Stimulated activated CD4-positive, alpha-beta T cell treated with anti-CD3 and anti-CD28 coated beads, Interleukin-4, amount 100 ng/mL, for 1 hour (primary cell): ENCODE measurements around the gene SLC2A9.

ENCODE experiments used
- DNase-seq: peaks from one replicate; pipeline ENCODE4 v3.0.0-alpha.2; 2020

The SLC2A9 gene

DNA sequence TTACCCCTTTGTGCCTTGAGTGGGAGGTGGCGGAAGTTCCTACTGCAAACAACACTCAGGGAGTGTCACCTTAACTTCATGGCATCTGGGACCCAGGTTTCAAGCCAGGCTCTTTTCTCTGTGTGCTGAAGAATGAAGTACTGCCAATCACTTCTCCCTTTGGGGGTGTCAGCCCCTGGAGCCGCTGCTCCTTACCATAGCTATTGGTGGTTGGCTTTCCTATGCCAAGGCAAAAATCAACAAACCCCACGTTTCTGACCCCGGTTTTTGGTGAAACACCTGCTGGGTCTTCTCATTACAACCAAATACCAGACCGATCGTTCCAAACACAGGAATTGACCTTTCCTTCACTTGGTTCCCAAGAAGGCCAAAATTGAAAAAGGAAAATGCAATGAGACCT is 19.7 kb upstream of the SLC2A9 start:
- DNase-seq, result no peak

GRCh38 chr4:10040049-10040892 is 19.0 kb upstream of the SLC2A9 start:
- DNase-seq, result no peak

GRCh38 chr4:10036807-10037342 is 15.6 kb upstream of the SLC2A9 start:
- DNase-seq, result no peak

- DNase-seq, result no peak
Observed at GRCh38 chr4:10035130-10035529, 13.8 kb upstream of the SLC2A9 start.

GRCh38 chr4:10034612-10035104 is 13.4 kb upstream of the SLC2A9 start:
- DNase-seq, result no peak

- no peak for DNase-seq
Observed at GRCh38 chr4:10034136-10034535, 12.8 kb upstream of the SLC2A9 start.

DNA sequence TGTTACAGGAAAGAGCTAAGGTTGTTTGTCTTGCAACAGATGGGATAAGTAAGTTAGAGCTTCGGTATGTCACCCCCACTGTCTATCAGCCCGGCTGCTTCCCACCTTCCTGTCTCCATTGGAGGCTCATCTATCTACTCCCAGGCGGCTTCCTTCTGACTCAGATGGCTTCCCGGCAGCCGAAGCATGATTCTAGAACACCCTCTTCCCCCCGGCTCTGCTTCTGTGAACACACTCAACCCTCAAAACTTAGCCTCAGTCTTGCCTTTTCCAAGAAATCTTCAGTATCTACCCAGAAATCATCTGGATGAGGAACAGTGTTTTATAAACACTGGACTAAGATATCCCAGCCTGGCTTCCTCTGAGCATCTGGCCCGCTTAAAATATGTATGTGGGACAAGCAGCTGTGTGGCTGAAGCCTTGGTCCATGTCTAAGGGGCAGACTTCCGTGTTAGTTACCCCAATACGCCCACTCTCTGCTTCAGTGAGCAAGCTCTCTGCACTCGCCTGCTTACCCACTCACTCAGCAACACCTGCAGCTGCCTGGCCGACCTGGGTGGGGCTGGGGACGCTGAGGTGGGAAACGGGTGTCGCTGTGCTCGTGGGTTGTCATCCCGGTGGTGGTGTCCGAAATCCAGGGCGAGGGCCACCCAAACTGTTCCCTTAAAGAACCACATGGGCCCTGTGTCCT is 12.0 kb upstream of the SLC2A9 start:
- no peak for DNase-seq

GRCh38 chr4:10032625-10033024 is 11.3 kb upstream of the SLC2A9 start:
- DNase-seq, result no peak

GRCh38 chr4:10031668-10032590 is 10.6 kb upstream of the SLC2A9 start:
- no peak for DNase-seq

DNA sequence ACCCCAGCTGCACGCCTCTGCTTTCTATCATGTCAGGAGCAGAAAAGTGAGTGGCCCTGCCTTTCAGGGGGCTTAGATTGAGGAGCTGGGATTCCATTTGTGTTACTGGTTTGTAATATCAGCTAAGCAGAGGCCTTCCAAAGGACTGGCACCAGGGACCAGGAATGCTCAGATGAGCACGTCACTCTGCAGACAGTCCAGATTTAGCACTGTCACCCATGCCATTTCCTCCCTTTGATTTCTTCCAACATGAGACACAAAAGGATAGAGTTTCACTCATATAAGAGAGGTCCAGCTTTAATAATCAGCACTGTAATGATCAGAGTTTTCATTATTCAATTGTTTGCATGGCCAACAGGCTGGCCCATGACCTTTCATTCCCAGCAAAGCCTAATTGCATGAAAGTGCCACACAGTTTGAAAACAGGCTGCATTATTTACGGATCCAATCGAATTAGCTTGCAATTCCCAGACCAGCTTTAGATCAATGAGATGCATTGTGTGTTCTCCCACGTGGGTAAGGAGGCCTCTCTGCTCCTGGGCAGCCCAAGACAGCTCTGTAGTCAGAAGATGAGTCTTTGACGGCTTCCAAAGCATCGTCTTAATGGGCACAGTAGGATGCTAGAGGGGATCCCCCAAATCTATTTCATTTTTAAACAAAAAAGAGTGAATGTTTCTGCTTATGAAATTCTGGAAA is 9.8 kb upstream of the SLC2A9 start:
- no peak for DNase-seq

DNA sequence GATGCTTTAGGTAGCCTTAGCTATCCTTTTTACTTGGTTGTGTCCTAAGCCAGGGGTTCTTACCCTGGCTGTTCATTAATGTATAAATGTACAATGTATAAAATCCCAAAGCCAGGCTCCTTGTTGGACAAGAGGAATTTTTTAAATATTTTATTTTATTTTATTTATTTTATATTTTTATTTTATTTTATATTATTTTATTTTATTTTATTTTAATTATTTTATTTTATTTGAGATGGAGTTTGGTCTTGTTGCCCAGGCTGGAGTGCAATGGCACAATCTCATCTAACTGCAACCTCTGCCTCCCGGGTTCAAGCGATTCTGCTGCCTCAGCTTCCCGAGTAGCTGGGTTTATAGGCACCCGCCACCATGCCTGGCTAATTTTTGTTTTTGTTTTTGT is 8.1 kb upstream of the SLC2A9 start:
- no peak for DNase-seq

DNA sequence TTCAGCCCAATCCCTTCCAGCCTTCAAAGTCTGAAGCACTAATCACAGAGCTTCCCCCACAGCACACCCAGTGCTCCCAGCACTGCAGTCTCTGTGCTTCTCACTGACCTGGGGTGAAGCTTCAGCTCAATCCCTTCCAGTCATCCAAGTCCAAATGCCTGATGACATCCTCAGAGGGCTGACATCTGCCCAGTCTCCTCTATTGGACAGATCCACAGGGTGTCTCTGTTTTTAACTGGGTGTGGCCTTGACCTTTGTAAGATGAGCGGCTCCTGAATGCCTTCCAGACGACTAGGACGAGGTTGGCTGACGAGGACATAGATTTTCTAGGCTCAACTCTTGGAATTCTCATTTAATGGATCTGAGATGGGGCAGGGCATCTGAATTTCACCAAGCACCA is 7.6 kb upstream of the SLC2A9 start:
- no peak for DNase-seq

DNA sequence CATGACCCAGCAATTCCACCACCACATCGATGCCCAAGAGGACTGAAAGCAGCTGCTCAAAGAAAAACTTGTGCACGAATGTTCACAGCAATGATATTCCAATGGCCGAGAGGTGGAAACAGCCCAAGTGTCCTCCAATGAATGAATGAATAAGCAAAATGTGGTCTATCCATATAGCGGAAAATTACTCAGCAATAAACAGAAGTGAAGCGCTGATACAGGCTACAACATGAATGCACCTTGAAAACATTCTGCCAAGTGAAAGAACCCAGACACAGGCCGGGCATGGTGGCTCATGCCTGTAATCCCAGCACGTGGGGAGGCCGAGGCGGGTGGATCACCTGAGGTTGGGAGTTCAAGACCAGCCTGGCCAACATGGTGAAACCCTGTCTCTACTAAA is 5.2 kb upstream of the SLC2A9 start:
- DNase-seq, result no peak

GRCh38 chr4:10025230-10025806 is 4.0 kb upstream of the SLC2A9 start:
- DNase-seq, result no peak

GRCh38 chr4:10024303-10024702 is 3.0 kb upstream of the SLC2A9 start:
- no peak for DNase-seq

- no peak for DNase-seq
Observed at GRCh38 chr4:10023806-10024205, 2.5 kb upstream of the SLC2A9 start.

DNA sequence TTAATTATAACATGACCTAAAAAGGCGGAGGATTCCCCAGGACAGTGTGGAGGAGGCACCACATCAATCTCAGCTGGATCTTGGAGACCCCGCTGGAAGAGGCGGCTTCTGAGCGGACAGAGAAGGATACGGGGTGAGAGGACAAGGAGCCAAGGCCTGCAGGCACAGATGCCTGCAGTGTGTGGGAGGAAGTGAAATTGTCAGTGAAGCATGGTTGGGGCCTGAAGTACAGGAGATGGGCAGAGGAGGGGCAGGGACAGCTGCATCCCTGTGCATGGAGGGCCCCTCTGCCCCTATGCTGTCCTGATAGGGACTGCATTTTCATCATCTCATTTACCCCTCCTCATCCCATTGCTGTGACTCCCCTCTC is 1.7 kb upstream of the SLC2A9 start:
- DNase-seq, result no peak

DNA sequence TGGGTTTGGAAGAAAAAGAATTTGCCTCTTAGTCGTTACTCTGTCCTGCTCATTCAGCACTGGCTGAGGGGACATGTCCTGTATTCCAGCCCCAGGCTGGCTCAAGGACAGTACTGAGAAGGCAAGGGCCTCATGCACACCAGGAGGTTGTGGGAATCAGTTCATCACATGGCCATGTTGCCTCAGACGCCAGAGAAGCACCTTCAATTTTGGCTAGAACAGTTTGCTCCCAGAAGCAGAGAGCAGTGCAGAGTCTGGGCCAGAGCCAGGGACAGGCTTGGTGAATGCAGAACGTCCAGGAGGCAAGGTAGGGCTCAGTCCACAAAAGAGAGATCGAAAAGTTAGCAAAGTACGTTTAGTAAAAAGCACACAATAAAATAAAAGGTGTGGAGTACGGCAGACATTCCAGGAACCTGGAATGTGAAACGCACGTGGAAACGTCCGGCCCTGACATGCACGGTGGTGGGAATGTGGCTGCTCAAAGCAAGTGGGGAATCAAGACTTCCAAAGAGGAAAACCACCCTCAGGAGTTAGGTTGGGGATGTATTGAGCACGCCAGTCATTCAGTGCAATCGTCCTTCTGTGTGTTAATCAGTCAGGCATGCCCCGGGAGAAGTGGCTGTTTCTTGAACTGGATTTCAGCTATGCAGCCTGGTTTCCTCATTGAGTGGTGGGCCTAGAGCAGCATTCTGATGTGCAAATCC is 1.2 kb upstream of the SLC2A9 start:
- DNase-seq, result no peak

DNA sequence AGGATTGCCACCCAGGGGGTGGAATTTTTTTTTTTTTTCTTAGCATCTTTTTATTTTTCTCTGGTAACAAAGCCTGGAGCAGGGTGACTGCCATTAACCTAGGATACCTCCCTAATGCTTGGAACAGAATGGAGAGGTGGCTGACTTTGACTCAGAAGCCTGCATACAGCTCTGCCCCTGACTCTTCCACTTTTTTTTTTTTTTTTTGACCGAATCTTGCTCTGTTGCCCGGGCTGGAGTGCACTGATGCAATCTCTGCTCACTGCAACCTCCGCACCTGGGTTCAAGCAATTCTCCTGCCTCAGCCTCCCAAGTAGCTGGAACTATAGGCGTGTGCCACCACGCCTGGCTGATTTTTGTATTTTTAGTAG is 341 bp upstream of the SLC2A9 start:
- DNase-seq, result no peak

- DNase-seq, result no peak
Observed at GRCh38 chr4:10020106-10020505, 1.2 kb downstream of the SLC2A9 start.

GRCh38 chr4:10019521-10020051 is 1.7 kb downstream of the SLC2A9 start:
- DNase-seq, result no peak
